ENCODE data around the gene ACKR2.

The ACKR2 gene

GRCh38 chr3:42786631-42787030 lies 22.6 kb upstream of the ACKR2 start:
- no peak overlapping the region for H3K27ac ChIP-seq
- TF ChIP-seq ZFX (IDR thresholded peaks at IDR 0.05; ENCODE audit: borderline replicate concordance) (no peak), CTCF (IDR thresholded peaks at IDR 0.05) (no peak)

GRCh38 chr3:42790714-42791229 lies 18.5 kb upstream of the ACKR2 start:
- no peak overlapping the region for H3K27ac ChIP-seq
- no peak for TF ChIP-seq CTCF (IDR thresholded peaks at IDR 0.05)
- no peak for TF ChIP-seq ZFX (IDR thresholded peaks at IDR 0.05; ENCODE audit: borderline replicate concordance)

- no peak overlapping the region for H3K27ac ChIP-seq
- no peak for TF ChIP-seq ZFX (IDR thresholded peaks at IDR 0.05; ENCODE audit: borderline replicate concordance)
- no peak for TF ChIP-seq CTCF (IDR thresholded peaks at IDR 0.05)
Measured at GRCh38 chr3:42795621-42796181, 13.5 kb upstream of the ACKR2 start.

GRCh38 chr3:42796332-42796885 lies 12.8 kb upstream of the ACKR2 start:
- no peak overlapping the region for H3K27ac ChIP-seq
- TF ChIP-seq CTCF (IDR thresholded peaks at IDR 0.05) = no peak
- no peak for TF ChIP-seq ZFX (IDR thresholded peaks at IDR 0.05; ENCODE audit: borderline replicate concordance)

GRCh38 chr3:42799376-42799775 lies 9.9 kb upstream of the ACKR2 start:
- TF ChIP-seq ZFX (IDR thresholded peaks at IDR 0.05; ENCODE audit: borderline replicate concordance) = no peak
- TF ChIP-seq CTCF (IDR thresholded peaks at IDR 0.05) = no peak
- no peak overlapping the region for H3K27ac ChIP-seq

- TF ChIP-seq ZFX (IDR thresholded peaks at IDR 0.05; ENCODE audit: borderline replicate concordance) = no peak
- no peak for TF ChIP-seq CTCF (IDR thresholded peaks at IDR 0.05)
- H3K27ac ChIP-seq = no peak overlapping the region
Measured at GRCh38 chr3:42800251-42800650, 9.0 kb upstream of the ACKR2 start.

GRCh38 chr3:42801048-42801620 lies 8.1 kb upstream of the ACKR2 start:
- no peak overlapping the region for H3K27ac ChIP-seq
- TF ChIP-seq ZFX (IDR thresholded peaks at IDR 0.05; ENCODE audit: borderline replicate concordance) (no peak), CTCF (IDR thresholded peaks at IDR 0.05) (no peak)
